Upper lobe of left lung (tissue), 6 donors: Measurements from ENCODE around the gene NPDC1. TPM values are rescaled to one million over a fixed set of nuclear protein-coding genes. Genes with fewer than 3 reads are reported as not detected.
A peak's percentile ranks its signal among the peaks of the same experiment; 100 is the strongest.

Experiments
- ATAC-seq, 2 donors: fragments of 200-7000 bp; cut with Tn5 transposase; one replicate each; pipeline ENCODE4 v1.9.1; 2022; ENCODE audit warnings: mild to moderate bottlenecking in 2 of 2, moderate library complexity in 2 of 2; ENCODE audit not compliant: low FRiP score in 2 of 2
- DNase-seq, 2 donors: peaks; one replicate each; pipeline ENCODE4 v3.0.0-alpha.2; 2019 to 2020
- H3K27ac ChIP-seq, 4 donors: fragments of 200-600 bp; sonication (generic); one replicate each; pipeline ENCODE4 v1.5.1; 2016 to 2019
- H3K27me3 ChIP-seq, 4 donors: fragments of 200-600 bp; sonication (generic); one replicate each; pipeline ENCODE4 v1.5.1; 2017 to 2019
- H3K36me3 ChIP-seq, 4 donors: fragments of 200-600 bp; sonication (generic); one replicate each; pipeline ENCODE4 v1.5.1; 2016 to 2019
- H3K4me1 ChIP-seq, 4 donors: fragments of 200-600 bp; sonication (generic); one replicate each; pipeline ENCODE4 v1.5.1; 2018 to 2019
- H3K4me3 ChIP-seq, 4 donors: fragments of 200-600 bp; sonication (generic); one replicate each; pipeline ENCODE4 v1.5.1; 2017 to 2019; ENCODE audit warnings: mild to moderate bottlenecking in 2 of 4, moderate library complexity in 1 of 4
- H3K9me3 ChIP-seq, 4 donors: fragments of 200-600 bp; sonication (generic); one replicate each; pipeline ENCODE4 v1.5.1; 2018 to 2019
- CTCF ChIP-seq, 6 experiments: fragments of 450-650 bp in 4 of 6; fragments of 200-600 bp in 2 of 6; sonication (generic) in 2 of 6; IDR thresholded peaks; one replicate each; pipeline ENCODE4 v1.5.1; 2016 to 2019; ENCODE audit warnings: antibody characterized with exemption in 6 of 6
- EP300 ChIP-seq, 4 donors: sonication (generic); formaldehyde crosslinking; IDR thresholded peaks; one replicate each; pipeline ENCODE4 v1.5.1; 2017; ENCODE audit warnings: antibody characterized with exemption in 4 of 4, control low read depth in 2 of 4
- POLR2A ChIP-seq, 4 donors: fragments of 450-650 bp; IDR thresholded peaks; one replicate each; pipeline ENCODE4 v1.5.1; 2016 to 2017; ENCODE audit warnings: antibody characterized with exemption in 4 of 4, mild to moderate bottlenecking in 2 of 4
- POLR2AphosphoS5 ChIP-seq, 2 donors: sonication (generic); formaldehyde crosslinking; IDR thresholded peaks; one replicate each; pipeline ENCODE4 v1.5.1; 2017; ENCODE audit warnings: antibody characterized with exemption in 2 of 2
- WGBS, 2 donors: methylation state at CpG; one replicate each; pipeline ENCODE4 v1.1.5; 2017 to 2018; 5-methylcytosine and 5-hydroxymethylcytosine counted together
- total RNA-seq, 6 donors: library from RNA; depleted of rRNA in 4 of 6; stranded (reverse); fragments of >200 nt in 4 of 6; gene quantifications; one replicate each; pipeline versions ENCODE4 v1.1.0 to v1.2.1, GENCODE V29; 2016 to 2021
- donor health status: DM: no; HTN: no; CAD: no; lungs with moderate emphysema.
- donor health status: DM: no; HTN: yes; CAD: no; lungs with severe emphysema.

The NPDC1 gene
- total RNA-seq, 6 donors from 2014 or later = 26.7 to 199 (median 73.2) TPM

GRCh38 chr9:137086531-137087408 lies 40.8 kb upstream of the NPDC1 start, which contains the start of gene MAN1B1:
Gene MAN1B1, plus strand, starts transcription at chr9:137086985. Its CDS starts 15 bp downstream, at chr9:137087000.
- Histone ChIP-seq H3K36me3 (peaks cover 0 to 29% (median 18%) of the 10 kb centered on the region in 4 donors), H3K9me3 (no peaks in the 10 kb centered on the region), H3K4me1 (peaks cover 13 to 27% (median 17%) of the 10 kb centered on the region in 4 donors), H3K4me3 (peak within 1 kb of the TSS; percentile 27 to 82 (median 73)), H3K27me3 (no peaks in the 10 kb centered on the region), H3K27ac (peak within 1 kb of the TSS; percentile 89 to 92 (median 91))
- WGBS, 2 donors = 0 to 4% methylated on average over 11 to 19 of the region's 101 CpGs
- ATAC-seq (peak; percentile 95 to 97), DNase-seq (peak; percentile 99 to 100)
- TF ChIP-seq POLR2AphosphoS5 (IDR thresholded peaks at IDR 0.05) (peak; percentile 86 to 91), EP300 (IDR thresholded peaks at IDR 0.05) (peak in 1 of 4 donors; percentile 36), CTCF (IDR thresholded peaks at IDR 0.05) (peak in 2 of 6 experiments; percentile 19 to 55), POLR2A (IDR thresholded peaks at IDR 0.05) (peak; percentile 34 to 85 (median 57))

DNA sequence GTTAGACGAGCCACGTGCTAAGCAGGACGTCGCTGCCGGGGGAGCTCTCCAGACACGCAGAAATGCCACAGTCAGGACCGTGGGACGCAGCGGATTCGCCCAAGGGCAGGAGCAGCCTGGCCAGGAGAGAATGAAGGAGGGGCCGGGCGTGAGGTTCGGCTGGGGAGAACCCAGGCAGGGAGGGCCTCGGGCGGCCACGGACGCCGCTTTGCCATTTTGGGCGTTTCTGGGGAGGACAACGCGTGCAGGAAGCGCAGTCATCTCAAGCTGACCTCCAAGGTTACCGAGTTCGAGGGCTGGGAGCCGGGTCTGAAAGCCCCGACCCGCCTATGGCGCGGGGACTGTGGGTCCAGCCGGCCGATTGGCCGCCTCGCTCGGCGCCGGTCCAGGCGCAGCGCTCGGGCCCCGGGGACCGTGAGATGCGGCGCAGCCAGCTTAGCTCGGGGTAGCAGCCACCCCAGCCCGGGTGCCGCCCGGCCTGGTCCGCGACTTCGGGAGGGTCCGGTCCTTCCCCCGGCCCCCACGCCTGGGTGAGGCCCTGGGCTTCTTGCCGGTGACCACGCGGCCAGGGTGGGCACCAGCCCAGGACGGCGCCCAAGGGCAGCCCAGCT lies 40.0 kb upstream of the NPDC1 start:
- no peaks in the 10 kb centered on the region for H3K27me3 ChIP-seq
- no peak for TF ChIP-seq POLR2AphosphoS5 (IDR thresholded peaks at IDR 0.05)
- no peak for TF ChIP-seq EP300 (IDR thresholded peaks at IDR 0.05)
- no peak for TF ChIP-seq CTCF (IDR thresholded peaks at IDR 0.05)
- no peak for TF ChIP-seq POLR2A (IDR thresholded peaks at IDR 0.05)
- peak overlapping the region; percentile 89 to 92 (median 91) for H3K27ac ChIP-seq
- H3K36me3 ChIP-seq = peaks cover 0 to 31% (median 19%) of the 10 kb centered on the region in 4 donors
- peaks cover 13 to 27% (median 17%) of the 10 kb centered on the region in 4 donors for H3K4me1 ChIP-seq
- 0% methylated on average over 9 to 13 of the region's 58 CpGs for WGBS, 2 donors
- H3K4me3 ChIP-seq = peak overlapping the region; percentile 13 to 82 (median 73)
- no peaks in the 10 kb centered on the region for H3K9me3 ChIP-seq
- DNase-seq (no peak), ATAC-seq (peak; percentile 1 to 55)

GRCh38 chr9:137084526-137084925 lies 38.5 kb upstream of the NPDC1 start:
- no peak overlapping the region for H3K27ac ChIP-seq
- H3K36me3 ChIP-seq = peaks cover 0 to 42% (median 29%) of the 10 kb centered on the region in 4 donors
- peaks cover 13 to 31% (median 17%) of the 10 kb centered on the region in 4 donors for H3K4me1 ChIP-seq

GRCh38 chr9:137083394-137084004 lies 37.5 kb upstream of the NPDC1 start:
- Histone ChIP-seq H3K27me3 (no peaks in the 10 kb centered on the region), H3K27ac (peak overlapping the region in 2 of 4 donors; percentile 23 to 40), H3K4me3 (no peak overlapping the region), H3K36me3 (peaks cover 0 to 51% (median 37%) of the 10 kb centered on the region in 4 donors), H3K4me1 (peaks cover 17 to 42% (median 19%) of the 10 kb centered on the region in 4 donors), H3K9me3 (no peaks in the 10 kb centered on the region)
- DNase-seq (no peak), ATAC-seq (peak in 1 of 2 donors; percentile 41)
- WGBS, 2 donors = 80 to 85% methylated on average over 8 to 11 of the region's 12 CpGs
- no peak for TF ChIP-seq EP300 (IDR thresholded peaks at IDR 0.05)
- no peak for TF ChIP-seq CTCF (IDR thresholded peaks at IDR 0.05)
- TF ChIP-seq POLR2A (IDR thresholded peaks at IDR 0.05) = no peak
- TF ChIP-seq POLR2AphosphoS5 (IDR thresholded peaks at IDR 0.05) = no peak

More at GRCh38 chr9:137084526-137084925, 38.5 kb upstream of the NPDC1 start:
- TF ChIP-seq POLR2AphosphoS5 (IDR thresholded peaks at IDR 0.05) (no peak), POLR2A (IDR thresholded peaks at IDR 0.05) (no peak), EP300 (IDR thresholded peaks at IDR 0.05) (no peak), CTCF (IDR thresholded peaks at IDR 0.05) (no peak)
- Histone ChIP-seq H3K9me3 (no peaks in the 10 kb centered on the region), H3K27me3 (no peaks in the 10 kb centered on the region), H3K4me3 (no peak overlapping the region)
- WGBS, 2 donors = 73 to 74% methylated on average over 3 to 9 of the region's 9 CpGs
- no peak for DNase-seq
- no peak for ATAC-seq
